HT-29 (cell line): ENCODE results near the gene SYNPO. TPM values are rescaled to one million over a fixed set of nuclear protein-coding genes. Genes with fewer than 3 reads are reported as not detected.

ENCODE experiments used
- DNase-seq: peaks from one replicate; pipeline ENCODE4 v3.0.0-alpha.2; 2015; ENCODE audit warnings: low spot score
- total RNA-seq: library from RNA; depleted of rRNA; stranded (reverse); fragments of >200 nt; shearing (Covaris generic); gene quantifications from 2 replicates; pipeline ENCODE4 v1.2.3, GENCODE V29; 2014; rRNA removed

The SYNPO gene
- total RNA-seq, 1 experiment from 2014 or later: 0.56 TPM

DNA sequence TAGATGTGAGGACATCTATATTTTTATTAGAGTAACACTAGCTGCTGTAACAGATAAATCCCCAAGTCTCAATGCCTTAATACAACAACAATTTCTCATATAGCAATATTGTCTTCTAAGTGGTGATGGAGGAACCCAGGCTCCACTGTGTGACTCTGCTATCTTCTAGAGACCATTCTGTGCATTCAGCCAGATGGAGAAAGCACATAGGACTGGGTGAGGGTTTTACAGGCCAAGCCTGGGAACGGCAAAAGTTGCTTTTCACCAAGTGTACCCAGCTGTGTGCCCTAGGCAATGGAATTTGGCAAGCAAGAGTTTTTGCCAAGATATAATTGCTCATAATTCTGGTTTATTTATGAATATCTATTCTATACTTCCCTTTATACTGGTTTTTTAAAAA is 48.7 kb downstream of the SYNPO start:
- DNase-seq: no peak

DNA sequence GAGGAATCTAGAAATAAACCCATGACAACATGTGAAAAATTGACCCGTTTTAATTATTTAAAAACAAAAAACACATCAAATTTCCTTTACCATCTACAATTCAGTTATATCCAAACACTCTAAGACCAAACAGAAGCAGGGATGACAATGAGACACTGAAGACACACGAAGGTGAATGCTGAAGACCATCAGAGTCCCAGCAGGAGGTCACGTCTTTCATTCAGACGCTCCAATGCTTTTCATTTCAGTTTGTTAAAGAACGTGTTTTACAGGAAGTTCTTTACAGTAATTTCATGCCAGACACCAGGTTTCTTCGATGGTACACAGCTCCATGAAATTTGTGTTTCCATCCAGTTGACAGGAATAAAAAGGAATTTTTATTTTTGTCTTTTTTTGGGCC is 50.3 kb downstream of the SYNPO start:
- DNase-seq: no peak

DNA sequence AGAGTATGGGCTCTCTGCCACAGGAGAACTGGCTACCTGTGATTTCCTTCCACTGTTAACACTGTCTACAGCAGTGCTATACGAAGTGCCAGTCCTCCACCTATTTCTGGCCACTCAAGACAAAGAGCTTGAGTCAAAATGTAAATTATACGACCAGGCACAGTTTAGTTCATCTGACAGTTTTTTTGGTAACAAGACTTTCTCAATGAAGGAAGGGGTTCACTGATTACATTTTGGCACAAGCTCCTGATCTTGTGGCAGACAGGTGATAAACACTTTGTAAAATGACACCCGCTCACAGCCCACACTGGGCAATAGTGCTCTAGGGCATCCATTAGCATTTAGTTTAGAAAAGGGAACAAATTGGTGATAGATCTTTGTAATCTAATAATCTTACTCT is 51.8 kb downstream of the SYNPO start:
- no peak for DNase-seq

DNA sequence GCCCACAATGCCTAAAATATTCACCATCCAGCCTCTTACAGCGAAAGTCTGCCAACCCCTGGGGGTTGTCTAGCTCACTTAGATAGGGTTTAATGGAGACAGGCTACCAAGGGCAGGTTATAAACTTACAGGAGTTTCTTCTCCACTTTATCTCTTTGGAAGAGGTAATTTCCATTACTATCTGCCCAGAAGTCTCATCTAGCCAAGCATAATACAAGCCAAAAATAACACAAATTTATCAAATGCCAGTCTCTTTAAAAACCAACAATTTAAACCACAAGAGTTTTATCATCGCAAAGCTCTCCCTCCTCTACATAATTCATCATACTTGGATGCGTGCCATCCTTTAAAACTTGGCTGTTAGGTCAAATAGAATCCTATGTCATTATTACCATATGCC is 54.2 kb downstream of the SYNPO start:
- no peak for DNase-seq

DNA sequence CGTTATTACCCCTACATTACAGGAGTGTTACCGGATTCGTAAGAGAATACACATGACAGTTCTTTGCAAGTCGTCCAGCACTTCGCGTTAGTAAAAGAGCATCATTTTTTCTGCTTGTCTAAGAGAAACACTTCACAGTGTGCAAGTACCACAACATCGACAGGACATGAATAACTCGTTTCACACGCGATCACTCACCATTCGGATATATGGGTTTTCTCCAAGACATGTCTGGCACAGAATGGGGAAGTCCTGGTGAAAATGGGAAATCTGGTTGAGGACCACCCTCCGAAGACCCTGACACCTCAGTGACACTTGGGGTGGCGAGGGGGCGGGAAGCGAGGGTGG is 59.8 kb downstream of the SYNPO start:
- DNase-seq: no peak

DNA sequence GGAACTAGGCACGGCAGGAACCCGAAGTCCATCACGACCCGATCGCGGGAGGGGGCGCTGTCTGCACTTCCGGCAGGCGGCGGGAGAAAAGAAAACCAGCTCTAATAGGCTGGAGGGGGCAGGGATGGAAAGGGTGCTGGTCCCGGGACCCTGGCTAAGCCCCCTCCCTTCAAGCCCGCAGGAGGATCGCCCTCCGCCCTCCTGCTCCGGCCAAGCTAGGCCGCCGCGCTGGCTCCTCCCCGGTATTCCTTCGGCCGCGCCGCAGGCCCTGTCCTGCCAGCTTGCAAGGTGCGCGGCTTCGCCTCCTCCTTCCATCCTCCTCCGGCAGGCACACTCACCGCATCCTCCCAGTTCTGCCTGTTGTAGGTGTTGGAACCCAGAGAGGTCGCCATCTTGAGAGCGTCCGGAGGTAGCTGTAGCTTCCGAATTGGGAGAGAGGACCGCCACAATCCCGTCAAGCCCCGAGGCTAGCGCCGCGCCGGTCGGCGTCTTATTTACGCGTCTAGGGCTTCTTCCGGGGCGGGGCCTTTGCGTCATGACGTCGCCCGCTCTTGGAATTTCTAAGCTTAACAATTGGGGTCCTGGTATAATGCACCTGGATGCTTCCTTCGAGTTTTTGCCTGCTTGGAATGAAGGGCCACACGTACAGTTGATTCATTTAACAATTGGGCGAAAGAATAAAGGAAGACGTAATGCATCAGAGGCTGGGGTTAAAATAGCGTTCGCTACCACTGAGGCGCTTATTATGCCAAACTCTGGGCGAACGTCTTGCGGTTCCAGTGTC is 60.3 kb downstream of the SYNPO start, which contains the start of gene RBM22:
TSS of gene RBM22 (minus strand) at position 469 of the 784 bp plus-strand sequence. CDS start at position 392, 77 bp downstream.
- DNase-seq: peak; percentile 91

DNA sequence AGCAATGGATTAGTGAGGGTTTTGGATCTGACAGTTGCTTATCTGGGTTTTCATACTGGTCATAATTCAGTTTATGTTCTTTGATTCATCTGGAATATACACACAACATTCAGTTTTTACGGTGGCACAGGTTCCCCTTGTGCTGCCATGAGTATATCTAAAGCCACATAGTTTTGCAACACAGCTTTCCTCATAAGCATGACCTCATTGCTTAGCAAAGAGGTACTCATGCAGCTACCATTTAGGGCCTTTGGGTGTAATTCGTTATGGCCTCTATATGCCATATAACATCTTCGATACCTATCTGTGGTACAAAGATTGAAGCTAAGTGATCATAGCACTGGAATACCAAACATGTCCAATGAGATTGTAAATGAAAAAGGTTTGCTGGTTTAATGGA is 63.3 kb downstream of the SYNPO start:
- DNase-seq: no peak

DNA sequence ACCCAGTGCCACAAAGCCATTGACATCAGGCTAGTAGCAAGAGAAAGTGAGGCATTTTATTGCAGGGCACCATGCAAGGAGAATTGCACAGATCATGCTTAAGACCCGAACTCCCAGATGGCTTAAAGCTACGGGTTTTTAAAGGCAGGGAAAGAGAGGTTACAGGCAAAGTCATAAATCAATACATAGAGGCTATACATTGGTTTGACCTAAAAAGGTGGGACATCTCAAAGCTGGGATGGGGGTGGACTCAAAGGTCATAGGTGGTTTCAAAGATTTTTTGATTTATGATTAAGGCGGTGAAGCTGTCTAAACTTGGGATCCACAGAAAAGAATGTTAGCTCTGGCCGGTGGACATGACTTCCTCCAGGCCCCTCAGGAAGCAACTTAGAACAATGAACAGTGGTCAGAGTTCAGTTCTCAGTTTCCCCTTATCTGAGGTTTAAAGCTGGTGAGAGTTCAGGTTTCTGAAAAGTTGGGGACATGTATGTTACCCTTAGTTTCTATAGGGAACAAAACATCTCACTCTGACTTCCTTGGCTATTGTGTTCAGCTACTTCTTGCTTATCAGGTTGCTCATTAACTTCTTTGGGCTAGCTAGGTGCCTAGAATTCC is 66.4 kb downstream of the SYNPO start:
- no peak for DNase-seq

Other genes with a start within 250 kb of the SYNPO start
- 9.8 and 12.7 TPM in 2 replicates for gene CD74, start 227.8 kb upstream of the SYNPO start, total RNA-seq
- 1,946 and 1,965 TPM in 2 replicates for gene RPS14, start 190.9 kb upstream of the SYNPO start, total RNA-seq
- gene NDST1, start 132.5 kb upstream of the SYNPO start, total RNA-seq: 6.9 and 11.0 TPM in 2 replicates
- gene MYOZ3, start 20.6 kb downstream of the SYNPO start, total RNA-seq: not detected in 2 replicates
- 25.0 and 28.0 TPM in 2 replicates for gene RBM22, start 60.4 kb downstream of the SYNPO start, total RNA-seq
- gene DCTN4, start 118.4 kb downstream of the SYNPO start, total RNA-seq: 26.1 and 30.6 TPM in 2 replicates
- gene SMIM3, start 138.1 kb downstream of the SYNPO start, total RNA-seq: 13.4 and 18.6 TPM in 2 replicates
- not detected in 2 replicates for gene IRGM, start 205.9 kb downstream of the SYNPO start, total RNA-seq